HG03064 (cell line): Measurements from ENCODE around the gene ZNF660.

Experiments
- ATAC-seq: cut with Tn5 transposase; IDR thresholded peaks from one replicate; pipeline ENCODE4 v1.9.1; 2021; ENCODE audit warnings: low read depth; ENCODE audit not compliant: unreplicated experiment

ZNF660 gene

DNA sequence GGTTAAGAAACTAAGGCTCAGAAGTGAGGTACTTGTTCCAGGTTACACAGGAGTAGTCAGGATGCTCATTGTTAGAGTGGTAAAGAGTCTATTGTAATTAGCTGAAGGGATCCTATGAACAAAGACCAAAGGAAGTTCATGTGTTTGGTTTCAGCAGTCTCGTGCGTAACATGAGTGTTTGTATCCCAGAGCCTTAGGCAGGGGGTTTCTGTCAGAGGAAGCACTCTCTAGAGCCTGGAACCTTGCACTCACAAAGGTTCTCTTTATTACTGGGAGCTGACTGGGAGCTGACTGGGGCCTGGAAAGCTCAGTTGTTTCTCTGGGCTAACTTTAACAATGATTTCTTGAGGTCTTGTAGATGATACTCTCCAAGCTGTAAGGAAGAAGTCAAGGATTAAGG lies 44.0 kb downstream of the ZNF660 start:
- ATAC-seq, result no peak

- ATAC-seq, result no peak
Observed at GRCh38 chr3:44632193-44632592, 47.4 kb downstream of the ZNF660 start.

DNA sequence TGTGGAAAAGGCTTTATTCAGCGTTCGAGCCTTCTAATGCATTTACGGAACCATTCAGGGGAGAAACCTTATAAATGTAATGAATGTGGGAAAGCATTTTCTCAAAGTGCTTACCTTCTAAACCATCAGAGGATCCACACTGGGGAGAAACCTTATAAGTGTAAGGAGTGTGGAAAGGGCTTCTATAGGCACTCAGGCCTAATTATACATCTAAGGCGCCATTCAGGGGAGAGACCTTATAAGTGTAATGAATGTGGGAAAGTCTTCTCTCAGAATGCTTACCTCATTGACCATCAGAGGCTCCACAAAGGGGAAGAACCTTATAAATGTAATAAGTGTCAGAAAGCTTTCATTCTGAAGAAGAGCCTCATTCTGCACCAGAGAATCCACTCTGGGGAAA lies 57.6 kb downstream of the ZNF660 start:
- ATAC-seq, result no peak

DNA sequence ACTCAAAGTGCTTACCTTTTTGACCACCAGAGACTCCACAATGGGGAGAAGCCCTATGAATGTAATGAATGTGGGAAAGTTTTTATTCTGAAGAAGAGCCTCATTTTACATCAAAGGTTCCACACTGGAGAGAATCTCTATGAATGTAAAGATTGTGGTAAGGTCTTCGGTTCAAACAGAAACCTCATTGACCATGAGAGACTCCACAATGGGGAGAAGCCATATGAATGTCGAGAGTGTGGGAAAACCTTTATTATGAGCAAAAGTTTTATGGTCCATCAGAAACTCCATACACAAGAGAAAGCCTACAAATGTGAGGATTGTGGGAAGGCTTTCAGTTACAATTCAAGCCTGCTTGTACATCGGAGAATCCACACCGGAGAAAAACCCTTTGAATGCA lies 58.3 kb downstream of the ZNF660 start:
- ATAC-seq, result no peak

- ATAC-seq, result no peak
Observed at GRCh38 chr3:44647771-44648170, 63.0 kb downstream of the ZNF660 start.

GRCh38 chr3:44648564-44649229 lies 63.9 kb downstream of the ZNF660 start, which contains the start of gene ZNF35:
TSS of gene ZNF35 (plus strand) at chr3:44648732. CDS start at chr3:44651068, 2,336 bp downstream.
- ATAC-seq, result peak; percentile 90
